Psoas muscle (tissue), 8 donors: ENCODE measurements around the gene ODAD3. TPM values are rescaled to one million over a fixed set of nuclear protein-coding genes. Genes with fewer than 3 reads are reported as not detected.

ENCODE experiments used
- ATAC-seq, 4 donors: fragments of 200-7000 bp; cut with Tn5 transposase; one replicate each; pipeline ENCODE4 v1.9.1; 2020; ENCODE audit warnings: moderate library complexity in 3 of 4, mild to moderate bottlenecking in 2 of 4
- DNase-seq, 2 donors: peaks; one replicate each; pipeline ENCODE4 v3.0.0-alpha.2; 2020
- H3K27ac ChIP-seq: fragments of 200-600 bp; one replicate; pipeline ENCODE4 v1.8.0; 2022
- H3K27me3 ChIP-seq, 3 donors: fragments of 200-600 bp in 1 of 3; one replicate each; pipeline versions ENCODE4 v1.6.1 to v1.8.0; 2013 to 2022; ENCODE audit warnings: low read length in 2 of 3, mild to moderate bottlenecking in 2 of 3, moderate library complexity in 1 of 3; ENCODE audit not compliant: insufficient read depth in 3 of 3
- H3K36me3 ChIP-seq, 2 donors: fragments of 200-600 bp in 1 of 2; one replicate each; pipeline versions ENCODE4 v1.6.1 to v1.8.0; 2013 to 2022; ENCODE audit warnings: low read depth in 1 of 2, mild to moderate bottlenecking in 1 of 2, moderate library complexity in 1 of 2; ENCODE audit not compliant: insufficient read depth in 1 of 2
- H3K4me1 ChIP-seq: fragments of 200-600 bp; one replicate; pipeline ENCODE4 v1.8.0; 2022
- H3K4me3 ChIP-seq: fragments of 200-600 bp; one replicate; pipeline ENCODE4 v1.8.0; 2022; ENCODE audit warnings: mild to moderate bottlenecking
- H3K9me3 ChIP-seq: fragments of 200-600 bp; one replicate; pipeline ENCODE4 v1.8.0; 2022
- CTCF ChIP-seq: fragments of 200-600 bp; IDR thresholded peaks from one replicate; pipeline ENCODE4 v1.8.0; 2022; ENCODE audit warnings: antibody characterized with exemption
- WGBS, 3 donors: extraction: QIAGEN DNeasy Blood & Tissue Kit; methylation state at CpG; one replicate each; pipeline versions ENCODE4 v1.1.6 to v1.1.7; 2013; 5-methylcytosine and 5-hydroxymethylcytosine counted together
- intact Hi-C, 2 donors: fragments of 100-400 bp; cut with DNase I; formaldehyde crosslinking; loops; one replicate each; pipeline versions ENCODE4 v1.11.0 to v1.14.2; 2022
- long read RNA-seq, 2 donors: library from polyadenylated mRNA; unstranded; transcript quantifications; one replicate each; pipeline ENCODE4 v2.0.0, GENCODE V29; 2021
- polyA plus RNA-seq, 3 donors: library from polyadenylated mRNA; stranded (reverse); fragments of 200-250 nt; gene quantifications; one replicate each; pipeline ENCODE4 v1.2.3, GENCODE V29; 2013
- total RNA-seq, 4 donors: library from RNA; stranded (reverse); fragmentation: NEBNext Ultra II Directional in 2 of 4; extraction: Animal tissue kit (Norgen Biotek cat#: 25700) in 2 of 4; gene quantifications; one replicate each; pipeline versions ENCODE4 v1.2.1 to v1.2.4, GENCODE V29; 2021 to 2023
- donor health status: healthy with polysubstance abuse.
- donor health status: DM: no; HTN: no; CAD: no; lungs with moderate emphysema.
- donor health status: Bipolar disorder and iron deficiency.
- donor health status: healthy.
- donor health status: DM: yes; HTN: yes; CAD: no.
- donor health status: DM: no; HTN: no; CAD: no.
- donor health status: DM: no; HTN: no; CAD: no.
- donor health status: DM: yes; HTN: yes; CAD: no.

ODAD3 gene
- total RNA-seq (under 1 TPM in 2 of 4 donors, not detected in 2; 0.13 to 0.17 TPM), polyA plus RNA-seq (under 1 TPM; 0.09 to 0.87 (median 0.20) TPM)
- long read RNA-seq, donor 1: 0 reads
- long read RNA-seq, donor 2: 0 reads

- ATAC-seq: peak; percentile 97 to 99 (median 98)
- peak within 1 kb of the TSS; percentile 94 for H3K4me3 ChIP-seq
- no peaks in the 10 kb centered on the region for H3K9me3 ChIP-seq
- peak; percentile 98 to 99 for DNase-seq
- intact Hi-C loops: no loop called here
- WGBS, 3 donors: 0 to 1% (median 1%) methylated on average over 53 of the region's 53 CpGs
- H3K27me3 ChIP-seq: no peaks in the 10 kb centered on the region
- peak within 1 kb of the TSS; percentile 79 for H3K27ac ChIP-seq
- peaks cover 0 to 39% of the 10 kb centered on the region in 2 donors for H3K36me3 ChIP-seq
- H3K4me1 ChIP-seq: peaks cover 9% of the 10 kb centered on the region
- TF ChIP-seq CTCF: peak; percentile 77
Measured at GRCh38 chr19:11435057-11435832, at the start of gene ODAD3, which contains the start of gene PRKCSH. ODAD3 (minus strand) TSS chr19:11435121; CDS start chr19:11435016, 105 bp downstream. PRKCSH (plus strand) TSS chr19:11435635; CDS start chr19:11436118, 483 bp downstream.

- WGBS, 3 donors: 72 to 77% (median 74%) methylated on average over 53 to 57 of the region's 57 CpGs
- ATAC-seq: no peak
- no peak for TF ChIP-seq CTCF
- no peaks in the 10 kb centered on the region for H3K9me3 ChIP-seq
- H3K4me1 ChIP-seq: peaks cover 14% of the 10 kb centered on the region
- H3K36me3 ChIP-seq: peaks cover 0 to 19% of the 10 kb centered on the region in 2 donors
- intact Hi-C loops: loop anchor here (5.0 kb wide), 2 partner anchors 101 to 191 kb away; partner anchors contain the start of gene EPOR (in 1 of the 2)
- DNase-seq: no peak
- no peak overlapping the region for H3K27ac ChIP-seq
- H3K4me3 ChIP-seq: no peak overlapping the region
- H3K27me3 ChIP-seq: peaks cover 0 to 62% (median 19%) of the 10 kb centered on the region in 3 donors
Measured at GRCh38 chr19:11483366-11484111, 48.6 kb upstream of the ODAD3 start.

- no peaks in the 10 kb centered on the region for H3K9me3 ChIP-seq
- 3 to 6% (median 3%) methylated on average over 25 to 58 of the region's 58 CpGs for WGBS, 3 donors
- peak; percentile 87 for TF ChIP-seq CTCF
- intact Hi-C loops: loop anchor here (5.0 kb wide), 2 partner anchors 100 to 190 kb away; partner anchors contain the start of gene EPOR (in 1 of the 2)
- peaks cover 0 to 16% of the 10 kb centered on the region in 2 donors for H3K36me3 ChIP-seq
- ATAC-seq: peak; percentile 85 to 93 (median 87)
- peaks cover 14% of the 10 kb centered on the region for H3K4me1 ChIP-seq
- H3K27ac ChIP-seq: no peak overlapping the region
- H3K4me3 ChIP-seq: peak overlapping the region; percentile 57
- H3K27me3 ChIP-seq: peaks cover 0 to 62% (median 19%) of the 10 kb centered on the region in 3 donors
- DNase-seq: peak; percentile 84 to 92
Measured at GRCh38 chr19:11482384-11483050, 47.6 kb upstream of the ODAD3 start.
